B cell (primary cell): ENCODE measurements around the gene SH3TC1. TPM values are rescaled to one million over a fixed set of nuclear protein-coding genes. Genes with fewer than 3 reads are reported as not detected.
A peak's percentile ranks its signal among the peaks of the same experiment; 100 is the strongest.

Experiments
- ATAC-seq: fragments of 200-7000 bp; cut with Tn5 transposase; one replicate; pipeline ENCODE4 v1.10.0; 2021; ENCODE audit warnings: low read depth, mild to moderate bottlenecking, moderate number of reproducible peaks, moderate library complexity
- CTCF ChIA-PET: fragments of 350-600 bp; sonication (Branson Sonifier 250); formaldehyde crosslinking; loops from one replicate; lab custom pipeline; 2021; ENCODE audit warnings: antibody characterized with exemption, inconsistent platforms; lab: Charles Lee
- POLR2A ChIA-PET: fragments of 350-600 bp; sonication (Branson Sonifier 250); formaldehyde crosslinking; loops from one replicate; lab custom pipeline; 2021; ENCODE audit warnings: antibody characterized with exemption; lab: Charles Lee
- DNase-seq: peaks from one replicate; pipeline ENCODE4 v3.0.0; 2013
- H2AFZ ChIP-seq: 2 replicates; pipeline ENCODE4 v1.6.1; 2012; ENCODE audit warnings: mild to moderate bottlenecking, low read depth, low read length; ENCODE audit not compliant: insufficient read depth, poor library complexity, severe bottlenecking
- H3K27ac ChIP-seq, 2 donors: 1 replicate in 1 of 2; 2 replicates in 1 of 2; pipeline ENCODE4 v1.5.1; 2012 to 2013; ENCODE audit warnings: low read length in 2 of 2, mild to moderate bottlenecking in 2 of 2, moderate library complexity in 1 of 2
- H3K27me3 ChIP-seq, 4 experiments: fragments of 200-600 bp in 1 of 4; sonication (generic) in 1 of 4; replicated peaks in 1 of 4; 1 replicate in 2 of 4; 2 replicates in 2 of 4; pipeline versions ENCODE4 v1.6.1 to v1.7.0; 2013 to 2016; ENCODE audit warnings: low read length in 3 of 4, mild to moderate bottlenecking in 2 of 4, mixed read lengths in 1 of 4, moderate library complexity in 1 of 4; ENCODE audit not compliant: insufficient read depth in 4 of 4, control insufficient read depth in 3 of 4; ENCODE audit errors: control extremely low read depth in 1 of 4
- H3K36me3 ChIP-seq, 2 experiments: replicated peaks in 1 of 2; 1 replicate in 1 of 2; 2 replicates in 1 of 2; pipeline versions ENCODE4 v1.6.1 to v1.7.1; 2013; ENCODE audit warnings: low read length in 1 of 2; ENCODE audit not compliant: insufficient read depth in 2 of 2, control insufficient read depth in 1 of 2; ENCODE audit errors: control extremely low read depth in 1 of 2, extremely low read depth in 1 of 2
- H3K4me1 ChIP-seq, 2 donors: fragments of 200-600 bp in 1 of 2; sonication (generic) in 1 of 2; 1 replicate in 1 of 2; 2 replicates in 1 of 2; pipeline versions ENCODE4 v1.5.1 to v1.6.1; 2013 to 2017; ENCODE audit warnings: low read length in 2 of 2; ENCODE audit not compliant: control insufficient read depth in 2 of 2, insufficient read depth in 2 of 2
- H3K4me2 ChIP-seq: replicated peaks from 2 replicates; pipeline ENCODE3; 2012; ENCODE audit warnings: mild to moderate bottlenecking, low read depth, low read length; ENCODE audit not compliant: poor library complexity, severe bottlenecking
- H3K4me3 ChIP-seq, 5 experiments: fragments of 200-600 bp in 1 of 5; sonication (generic) in 1 of 5; 1 replicate in 3 of 5; 2 replicates in 2 of 5; pipeline versions ENCODE4 v1.5.1 to v1.7.0; 2011 to 2016; ENCODE audit warnings: low read length in 4 of 5, mild to moderate bottlenecking in 4 of 5, low read depth in 2 of 5, control low read depth in 1 of 5, moderate library complexity in 1 of 5; ENCODE audit not compliant: insufficient read depth in 1 of 5; ENCODE audit errors: control extremely low read depth in 1 of 5, extremely low read depth in 1 of 5
- H3K79me2 ChIP-seq: fragments of 200-600 bp; sonication (generic); one replicate; pipeline ENCODE4 v1.6.0; 2016; ENCODE audit warnings: low read length; ENCODE audit not compliant: control insufficient read depth, insufficient read depth
- H3K9ac ChIP-seq: fragments of 200-600 bp; sonication (generic); 2 replicates; pipeline ENCODE4 v1.6.1; 2017; ENCODE audit warnings: mild to moderate bottlenecking, low read length, moderate library complexity
- H3K9me3 ChIP-seq, 3 donors: one replicate each; pipeline versions ENCODE4 v1.6.1 to v1.7.1; 2013; ENCODE audit warnings: low read length in 2 of 3; ENCODE audit not compliant: control insufficient read depth in 2 of 3, insufficient read depth in 1 of 3; ENCODE audit errors: control extremely low read depth in 1 of 3
- H4K20me1 ChIP-seq: 2 replicates; pipeline ENCODE4 v1.6.0; 2012; ENCODE audit warnings: mild to moderate bottlenecking, low read length; ENCODE audit not compliant: insufficient read depth, control insufficient read depth, poor library complexity, severe bottlenecking
- H3K27ac Mint-ChIP-seq: one replicate; pipeline ENCODE4 v1.8.0; 2021; ENCODE audit warnings: mixed read lengths
- H3K27me3 Mint-ChIP-seq: one replicate; pipeline ENCODE4 v1.8.0; 2021; ENCODE audit warnings: mixed read lengths
- H3K4me1 Mint-ChIP-seq: one replicate; pipeline ENCODE4 v1.8.0; 2021; ENCODE audit warnings: mixed read lengths
- H3K4me3 Mint-ChIP-seq: one replicate; pipeline ENCODE4 v1.8.0; 2021; ENCODE audit warnings: mixed read lengths
- H3K9me3 Mint-ChIP-seq: one replicate; pipeline ENCODE4 v1.8.0; 2022; ENCODE audit warnings: mixed read lengths; ENCODE audit not compliant: insufficient read depth
- CTCF ChIP-seq: fragments of 200-600 bp; IDR thresholded peaks from one replicate; pipeline ENCODE4 v1.8.0; 2022; ENCODE audit warnings: antibody characterized with exemption, mild to moderate bottlenecking
- EZH2 ChIP-seq: IDR thresholded peaks from 2 replicates; pipeline ENCODE4 v1.6.1; 2012; ENCODE audit warnings: borderline replicate concordance, low read depth, mild to moderate bottlenecking, moderate library complexity, low read length; ENCODE audit not compliant: insufficient read depth, poor library complexity, severe bottlenecking
- whole genome bisulfite sequencing: methylation state at CpG from one replicate; pipeline ENCODE4 v1.1.5; 2013; ENCODE audit warnings: missing lambda C conversion rate; ENCODE audit not compliant: insufficient coverage; 5-methylcytosine and 5-hydroxymethylcytosine counted together
- intact Hi-C: fragments of 100-400 bp; cut with micrococcal nuclease; formaldehyde crosslinking; loops from one replicate; pipeline ENCODE4 v1.10.0; 2022
- polyA plus RNA-seq: library from polyadenylated mRNA; depleted of rRNA; stranded (reverse); fragments of >200 nt; gene quantifications from 2 replicates; pipeline ENCODE4 v1.2.3, GENCODE V29; 2012
- total RNA-seq, 2 donors: library from RNA; stranded (reverse); fragments of 120-200 nt in 1 of 2; gene quantifications; 1 replicate in 1 of 2; 2 replicates in 1 of 2; pipeline versions ENCODE4 v1.2.3 to v1.2.4, GENCODE V29; 2013 to 2022

SH3TC1 gene
- total and polyA plus RNA-seq, 2 donors (not counting 1 experiment from before 2014, with no cell fraction given) = 63.8 to 388 TPM

- Histone ChIP-seq H3K4me2 (no peak overlapping the region), H3K9me3 (peaks cover 0 to 7% (median 0%) of the 10 kb centered on the region in 3 donors), H4K20me1 (peaks cover 92% of the 10 kb centered on the region), H3K4me3 (no peak overlapping the region), H3K27ac (no peak overlapping the region), H3K79me2 (peaks cover 36% of the 10 kb centered on the region), H2AFZ (no peak overlapping the region), H3K36me3 (peaks cover 16 to 80% of the 10 kb centered on the region in 2 experiments), H3K4me1 (peaks cover 3 to 49% of the 10 kb centered on the region in 2 donors), H3K27me3 (no peaks in the 10 kb centered on the region), H3K9ac (no peak overlapping the region)
- H3K4me1 Mint-ChIP-seq = peaks cover 40% of the 10 kb centered on the region
- ChIA-PET POLR2A (no interaction called here), CTCF (interaction anchor here (1.1 to 1.7 kb wide), 2 partner anchors 13 to 58 kb away, joined by 3 to 6 read pairs; no protein-coding TSS in a partner anchor)
- DNase-seq (no peak), ATAC-seq (no peak)
- TF ChIP-seq CTCF = no peak
- TF ChIP-seq EZH2 = no peak
- H3K27ac Mint-ChIP-seq = no peak overlapping the region
- intact Hi-C loops = no loop called here
- no peaks in the 10 kb centered on the region for H3K9me3 Mint-ChIP-seq
- H3K4me3 Mint-ChIP-seq = no peak overlapping the region
- H3K27me3 Mint-ChIP-seq = no peaks in the 10 kb centered on the region
- 100% methylated on average over 1 of the region's 1 CpG for WGBS
Measured at GRCh38 chr4:8234715-8235114, 35.6 kb downstream of the SH3TC1 start.

- Histone ChIP-seq H3K79me2 (peaks cover 36% of the 10 kb centered on the region), H3K4me3 (no peak overlapping the region), H4K20me1 (peaks cover 95% of the 10 kb centered on the region), H3K27ac (no peak overlapping the region), H3K9ac (no peak overlapping the region), H3K9me3 (peaks cover 0 to 7% (median 0%) of the 10 kb centered on the region in 3 donors), H3K36me3 (peaks cover 16 to 85% of the 10 kb centered on the region in 2 experiments), H3K4me2 (no peak overlapping the region), H3K27me3 (no peaks in the 10 kb centered on the region), H3K4me1 (peaks cover 3 to 44% of the 10 kb centered on the region in 2 donors), H2AFZ (no peak overlapping the region)
- ChIA-PET CTCF (interaction anchor here (1.1 to 1.7 kb wide), 2 partner anchors 14 to 58 kb away, joined by 3 to 6 read pairs; no protein-coding TSS in a partner anchor), POLR2A (no interaction called here)
- Mint-ChIP-seq H3K27me3 (no peaks in the 10 kb centered on the region), H3K27ac (no peak overlapping the region), H3K4me1 (peaks cover 37% of the 10 kb centered on the region), H3K4me3 (no peak overlapping the region), H3K9me3 (no peaks in the 10 kb centered on the region)
- WGBS = 75% methylated on average over 9 of the region's 13 CpGs
- ATAC-seq (no peak), DNase-seq (peak; percentile 39)
- intact Hi-C loops = no loop called here
- TF ChIP-seq CTCF = no peak
- no peak for TF ChIP-seq EZH2
Measured at GRCh38 chr4:8235224-8235623, 36.1 kb downstream of the SH3TC1 start.
